A673 (cell line): Measurements from ENCODE around the gene PLPP1. TPM values are rescaled to one million over a fixed set of nuclear protein-coding genes. Genes with fewer than 3 reads are reported as not detected.
"Not testable (repeated sequence)": the region's sequence is repeated elsewhere in the genome, so short reads cannot be mapped to it uniquely, and the experiment has no call there.

ENCODE experiments used
- BruUV-seq: library from RNA; stranded (reverse); fragments of 400-500 nt; replicated peaks from 2 replicates; lab custom pipeline; 2021; lab: Mats Ljungman, UMichigan
- CTCF ChIA-PET: fragments of 300-600 bp; sonication (Branson Sonifier 250); formaldehyde crosslinking; loops from one replicate; lab custom pipeline; 2022; ENCODE audit warnings: antibody characterized with exemption; lab: Charles Lee
- POLR2A ChIA-PET: fragments of 300-600 bp; sonication (Branson Sonifier 250); formaldehyde crosslinking; loops from one replicate; lab custom pipeline; 2022; ENCODE audit warnings: antibody characterized with exemption; ENCODE audit not compliant: low non-redundant PET; lab: Charles Lee
- DNase-seq: peaks from one replicate; pipeline ENCODE4 v3.0.0-alpha.2; 2015; ENCODE audit warnings: low spot score
- H3K27ac ChIP-seq: fragments of 200-600 bp; sonication (generic); 2 replicates; pipeline ENCODE4 v1.5.1; 2016; ENCODE audit warnings: mixed run types, low read depth, mild to moderate bottlenecking, mixed read lengths, antibody characterized with exemption, low read length; ENCODE audit not compliant: poor library complexity, severe bottlenecking
- H3K27me3 ChIP-seq: fragments of 200-600 bp; sonication (generic); replicated peaks from 2 replicates; pipeline ENCODE4 v1.6.1; 2017; ENCODE audit warnings: mixed run types, low read depth, mild to moderate bottlenecking, mixed read lengths, antibody characterized with exemption, low read length; ENCODE audit not compliant: insufficient read depth, poor library complexity
- H3K36me3 ChIP-seq: fragments of 200-600 bp; sonication (generic); 2 replicates; pipeline ENCODE4 v1.6.1; 2016; ENCODE audit warnings: mixed run types, mild to moderate bottlenecking, mixed read lengths, antibody characterized with exemption, low read length; ENCODE audit not compliant: insufficient read depth, poor library complexity, severe bottlenecking
- H3K4me1 ChIP-seq: fragments of 200-600 bp; sonication (generic); 2 replicates; pipeline ENCODE4 v1.6.1; 2017; ENCODE audit warnings: mixed run types, mild to moderate bottlenecking, mixed read lengths, antibody characterized with exemption, low read length; ENCODE audit not compliant: insufficient read depth, poor library complexity, severe bottlenecking
- H3K4me3 ChIP-seq: fragments of 200-600 bp; sonication (generic); 2 replicates; pipeline ENCODE4 v1.5.1; 2016; ENCODE audit warnings: low read depth, mixed run types, mild to moderate bottlenecking, mixed read lengths, low read length; ENCODE audit not compliant: poor library complexity, severe bottlenecking
- H3K9me3 ChIP-seq: fragments of 200-600 bp; sonication (generic); 2 replicates; pipeline ENCODE4 v1.6.1; 2016; ENCODE audit warnings: mixed run types, low read depth, mild to moderate bottlenecking, mixed read lengths, antibody characterized with exemption, low read length; ENCODE audit not compliant: poor library complexity, severe bottlenecking
- CTCF ChIP-seq: fragments of 300-800, 200-600 bp; sonication (generic); conservative IDR thresholded peaks from 2 replicates; pipeline ENCODE4 v1.5.1; 2017; ENCODE audit warnings: low read depth, mild to moderate bottlenecking, antibody characterized with exemption, low read length, moderate library complexity, mixed read lengths
- EZH2 ChIP-seq: fragments of 200-600 bp; sonication (generic); IDR thresholded peaks from 2 replicates; pipeline ENCODE4 v1.6.1; 2017; ENCODE audit warnings: borderline replicate concordance, low read depth, mild to moderate bottlenecking, mixed read lengths, antibody characterized with exemption, low read length; ENCODE audit not compliant: poor library complexity, severe bottlenecking
- intact Hi-C: fragments of 100-400 bp; cut with micrococcal nuclease; formaldehyde crosslinking; loops from one replicate; pipeline ENCODE4 v1.10.0; 2022; ENCODE audit not compliant: unreplicated experiment
- total RNA-seq: library from RNA; stranded (reverse); gene quantifications from 2 replicates; pipeline ENCODE4 v1.2.3, GENCODE V29; 2021

PLPP1 gene
- total RNA-seq, 1 experiment from 2014 or later, result 6.7 TPM

DNA sequence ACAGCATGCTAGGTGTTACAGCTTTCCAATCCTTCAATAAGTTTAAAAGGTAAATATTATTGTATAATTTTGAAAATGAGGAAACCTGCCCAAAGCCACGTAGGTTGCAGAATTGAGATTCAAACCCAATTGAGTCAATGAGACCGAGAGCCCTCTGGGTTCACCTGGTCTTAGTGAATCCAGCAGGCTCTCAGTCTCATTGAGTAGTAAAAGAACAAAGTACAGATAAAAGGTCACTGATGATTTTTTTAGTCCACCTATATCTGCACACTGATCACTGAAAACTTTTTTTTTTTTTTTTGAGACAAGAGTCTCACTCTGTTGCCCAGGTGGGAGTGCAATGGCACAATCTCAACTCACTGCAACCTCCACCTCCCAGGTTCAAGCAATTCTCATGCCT lies 27.2 kb downstream of the PLPP1 start:
- Histone ChIP-seq H3K4me3 (no peak overlapping the region), H3K4me1 (no peaks in the 10 kb centered on the region), H3K9me3 (no peaks in the 10 kb centered on the region), H3K27me3 (no peaks in the 10 kb centered on the region), H3K36me3 (no peaks in the 10 kb centered on the region), H3K27ac (no peak overlapping the region)
- ChIA-PET CTCF (no interaction called here), POLR2A (no interaction called here)
- DNase-seq, result no peak
- no TSS peak for BruUV-seq
- intact Hi-C loops, result no loop called here
- TF ChIP-seq CTCF (no peak), EZH2 (no peak)

DNA sequence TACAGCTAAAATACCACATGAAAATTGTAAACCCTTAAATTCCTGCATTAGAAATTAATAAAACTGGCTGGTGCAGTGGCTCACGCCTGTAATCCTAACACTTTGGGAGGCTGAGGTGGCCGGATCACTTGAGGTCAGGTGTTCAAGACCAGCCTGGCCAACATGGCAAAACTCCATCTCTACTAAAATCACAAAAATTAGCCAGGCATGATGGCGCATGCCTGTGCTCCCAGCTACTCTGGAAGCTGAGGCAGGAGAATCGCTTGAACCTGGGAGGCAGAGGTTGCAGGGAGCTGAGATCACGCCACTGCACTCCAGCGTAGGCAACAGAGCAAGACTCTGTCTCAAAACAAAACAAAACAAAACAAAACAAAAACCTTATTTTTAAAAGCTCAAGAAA lies 29.1 kb downstream of the PLPP1 start:
- CTCF ChIA-PET, POLR2A ChIA-PET, H3K4me3 ChIP-seq, H3K4me1 ChIP-seq, H3K9me3 ChIP-seq, H3K27me3 ChIP-seq, H3K36me3 ChIP-seq, DNase-seq, H3K27ac ChIP-seq, BruUV-seq, intact Hi-C loops: not testable (repeated sequence)

DNA sequence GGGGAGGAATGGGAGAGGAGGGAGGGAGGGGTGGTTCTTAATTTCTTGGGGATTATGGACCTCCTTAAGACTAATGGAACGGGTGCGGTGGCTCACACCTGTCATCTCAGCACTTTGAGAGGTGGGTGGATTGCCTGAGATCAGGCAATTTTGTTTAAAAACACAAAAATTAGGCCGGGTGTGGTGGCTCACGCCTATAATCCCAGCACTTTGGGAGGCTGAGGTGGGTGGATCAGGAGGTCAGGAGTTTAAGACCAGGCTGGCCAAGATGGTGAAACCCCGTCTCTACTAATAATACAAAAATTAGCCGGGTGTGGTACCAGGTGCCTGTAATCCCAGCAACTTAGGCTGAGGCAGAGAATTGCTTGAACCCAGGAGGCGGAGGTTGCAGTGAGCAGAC lies 30.8 kb downstream of the PLPP1 start:
- CTCF ChIA-PET, POLR2A ChIA-PET, BruUV-seq, H3K27me3 ChIP-seq, H3K4me3 ChIP-seq, intact Hi-C loops, H3K36me3 ChIP-seq, H3K27ac ChIP-seq, DNase-seq, H3K9me3 ChIP-seq, H3K4me1 ChIP-seq: not testable (repeated sequence)

DNA sequence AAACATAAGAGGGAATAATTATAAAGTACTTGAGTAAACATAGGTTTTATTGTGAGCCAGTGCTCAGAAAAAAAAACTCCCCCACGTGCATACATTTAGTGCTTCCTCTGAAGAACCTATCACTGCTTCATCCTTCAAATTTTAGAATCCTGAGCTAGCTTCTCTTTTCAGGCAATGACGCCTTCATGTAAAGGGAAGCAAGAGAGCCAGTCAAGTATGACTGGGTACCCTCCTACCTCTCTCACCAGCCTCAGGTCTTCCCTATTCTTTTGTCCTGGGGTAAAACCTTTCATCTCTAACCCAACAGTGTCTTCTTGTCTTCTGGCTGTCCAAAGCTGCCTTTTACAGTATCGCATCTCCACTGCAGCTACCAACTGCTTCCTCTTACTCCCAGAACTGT lies 32.0 kb downstream of the PLPP1 start:
- TF ChIP-seq EZH2, result no peak
- TF ChIP-seq CTCF, result no peak
- H3K36me3 ChIP-seq, result no peaks in the 10 kb centered on the region
- H3K4me1 ChIP-seq, result no peaks in the 10 kb centered on the region
- ChIA-PET CTCF (no interaction called here), POLR2A (no interaction called here)
- DNase-seq, result no peak
- intact Hi-C loops, result no loop called here
- H3K4me3 ChIP-seq, result no peak overlapping the region
- no peaks in the 10 kb centered on the region for H3K9me3 ChIP-seq
- H3K27me3 ChIP-seq, result no peaks in the 10 kb centered on the region
- no TSS peak for BruUV-seq
- no peak overlapping the region for H3K27ac ChIP-seq
